Adrenal gland (tissue), 12 donors: Measurements from ENCODE around the gene NUTM1. TPM values are rescaled to one million over a fixed set of nuclear protein-coding genes. Genes with fewer than 3 reads are reported as not detected.

Experiments
- DNase-seq, 7 donors: peaks; one replicate each; pipeline ENCODE4 v3.0.0-alpha.2; 2019 to 2020
- H3K27ac ChIP-seq, 5 donors: fragments of 200-600 bp; sonication (generic) in 4 of 5; 1 replicate in 3 of 5; 2 replicates in 2 of 5; pipeline versions ENCODE4 v1.5.1 to v1.8.0; 2016 to 2020; ENCODE audit warnings: mild to moderate bottlenecking in 1 of 5
- H3K27me3 ChIP-seq: fragments of 200-600 bp; 2 replicates; pipeline ENCODE4 v1.8.0; 2021
- H3K36me3 ChIP-seq, 2 donors: fragments of 200-600 bp; replicated peaks in 1 of 2; 1 replicate in 1 of 2; 2 replicates in 1 of 2; pipeline versions ENCODE4 v1.5.1 to v1.8.0; 2018 to 2022
- H3K4me1 ChIP-seq, 2 donors: fragments of 200-600 bp; replicated peaks in 1 of 2; 1 replicate in 1 of 2; 2 replicates in 1 of 2; pipeline versions ENCODE4 v1.5.1 to v1.8.0; 2018 to 2021
- H3K4me3 ChIP-seq, 4 donors: fragments of 200-600 bp; sonication (generic) in 3 of 4; one replicate each; pipeline ENCODE4 v1.5.1; 2016 to 2018
- H3K9me3 ChIP-seq, 3 donors: fragments of 200-600 bp; sonication (generic) in 1 of 3; replicated peaks in 1 of 3; 1 replicate in 2 of 3; 2 replicates in 1 of 3; pipeline versions ENCODE4 v1.5.1 to v1.8.0; 2016 to 2021
- CTCF ChIP-seq, 6 experiments: fragments of 450-650 bp in 4 of 6; fragments of 200-600 bp in 2 of 6; sonication (generic) in 1 of 6; IDR thresholded peaks; 1 replicate in 5 of 6; 2 replicates in 1 of 6; pipeline versions ENCODE4 v1.5.1 to v1.8.0; 2016 to 2021; ENCODE audit warnings: antibody characterized with exemption in 6 of 6, mild to moderate bottlenecking in 2 of 6, moderate library complexity in 1 of 6
- POLR2A ChIP-seq, 2 donors: fragments of 450-650 bp; IDR thresholded peaks; one replicate each; pipeline ENCODE4 v1.6.1; 2017; ENCODE audit warnings: antibody characterized with exemption in 2 of 2, mild to moderate bottlenecking in 2 of 2, moderate library complexity in 1 of 2
- WGBS, 4 donors: extraction: QIAGEN DNeasy Blood & Tissue Kit in 2 of 4; methylation state at CpG; one replicate each; pipeline versions ENCODE4 v1.1.5 to v1.1.7; 2013 to 2017; 5-methylcytosine and 5-hydroxymethylcytosine counted together
- intact Hi-C, 2 donors: fragments of 100-400 bp; cut with DNase I; formaldehyde crosslinking; loops; one replicate each; pipeline versions ENCODE4 v1.14.1 to v1.15.0; 2022 to 2023
- polyA plus RNA-seq, 3 donors: library from polyadenylated mRNA; stranded (reverse); fragments of 200-250 nt in 2 of 3; fragments of 350-450 nt in 1 of 3; fragmentation: Illumina TruSeq in 1 of 3; extraction: RNeasy Lipid Tissue Mini Kit (QIAGEN cat#74804) in 1 of 3; gene quantifications; one replicate each; pipeline ENCODE4 v1.2.3, GENCODE V29; 2013 to 2014
- total RNA-seq, 9 donors: library from RNA; depleted of rRNA in 4 of 9; stranded (reverse); fragments of >200 nt in 4 of 9; fragments of 120-200 nt in 1 of 9; fragmentation: NEBNext Ultra II Directional in 1 of 9; extraction: Animal tissue kit (Norgen Biotek cat#: 25700) in 1 of 9; gene quantifications; one replicate each; pipeline versions ENCODE4 v1.1.0 to v1.2.4, GENCODE V29; 2013 to 2023
- donor health status: healthy with polysubstance abuse.
- donor health status: Bipolar disorder and iron deficiency.
- donor health status: DM: yes; HTN: yes; CAD: no.
- donor health status: DM: no; HTN: no; CAD: no.
- donor health status: DM: no; HTN: no; CAD: no.
- donor health status: DM: yes; HTN: yes; CAD: no.

Gene NUTM1
- total and polyA plus RNA-seq, 12 donors, result 0.05 to 0.22 TPM; not detected in 10

- WGBS, 4 donors, result 43 to 55% (median 50%) methylated on average over 5 of the region's 5 CpGs
- Histone ChIP-seq H3K27me3 (no peaks in the 10 kb centered on the region), H3K4me1 (peaks cover 0 to 5% of the 10 kb centered on the region in 2 donors), H3K36me3 (no peaks in the 10 kb centered on the region), H3K9me3 (no peaks in the 10 kb centered on the region), H3K4me3 (peak overlapping the region in 2 of 4 donors; percentile 89 to 94), H3K27ac (peak overlapping the region in 1 of 5 donors; percentile 93)
- DNase-seq, result no peak
- TF ChIP-seq CTCF (IDR thresholded peaks at IDR 0.05) (no peak), POLR2A (IDR thresholded peaks at IDR 0.05) (no peak)
- intact Hi-C loops, result loop anchor here (10.0 kb wide), 3 partner anchors 121 to 301 kb away; no protein-coding TSS in a partner anchor
Measured at GRCh38 chr15:34365836-34366235, 22.7 kb downstream of the NUTM1 start.

GRCh38 chr15:34366271-34367065, 23.4 kb downstream of the NUTM1 start:
- 0 to 1% (median 0%) methylated on average over 24 to 37 of the region's 37 CpGs for WGBS, 4 donors
- Histone ChIP-seq H3K27ac (peak overlapping the region in 1 of 5 donors; percentile 93), H3K9me3 (no peaks in the 10 kb centered on the region), H3K4me3 (peak overlapping the region; percentile 11 to 94 (median 80)), H3K4me1 (peaks cover 0 to 5% of the 10 kb centered on the region in 2 donors), H3K27me3 (no peaks in the 10 kb centered on the region), H3K36me3 (no peaks in the 10 kb centered on the region)
- intact Hi-C loops, result loop anchor here (10.0 kb wide), 3 partner anchors 122 to 302 kb away; no protein-coding TSS in a partner anchor
- TF ChIP-seq POLR2A (IDR thresholded peaks at IDR 0.05) (no peak), CTCF (IDR thresholded peaks at IDR 0.05) (no peak)
- peak; percentile 36 to 60 (median 44) for DNase-seq

DNA sequence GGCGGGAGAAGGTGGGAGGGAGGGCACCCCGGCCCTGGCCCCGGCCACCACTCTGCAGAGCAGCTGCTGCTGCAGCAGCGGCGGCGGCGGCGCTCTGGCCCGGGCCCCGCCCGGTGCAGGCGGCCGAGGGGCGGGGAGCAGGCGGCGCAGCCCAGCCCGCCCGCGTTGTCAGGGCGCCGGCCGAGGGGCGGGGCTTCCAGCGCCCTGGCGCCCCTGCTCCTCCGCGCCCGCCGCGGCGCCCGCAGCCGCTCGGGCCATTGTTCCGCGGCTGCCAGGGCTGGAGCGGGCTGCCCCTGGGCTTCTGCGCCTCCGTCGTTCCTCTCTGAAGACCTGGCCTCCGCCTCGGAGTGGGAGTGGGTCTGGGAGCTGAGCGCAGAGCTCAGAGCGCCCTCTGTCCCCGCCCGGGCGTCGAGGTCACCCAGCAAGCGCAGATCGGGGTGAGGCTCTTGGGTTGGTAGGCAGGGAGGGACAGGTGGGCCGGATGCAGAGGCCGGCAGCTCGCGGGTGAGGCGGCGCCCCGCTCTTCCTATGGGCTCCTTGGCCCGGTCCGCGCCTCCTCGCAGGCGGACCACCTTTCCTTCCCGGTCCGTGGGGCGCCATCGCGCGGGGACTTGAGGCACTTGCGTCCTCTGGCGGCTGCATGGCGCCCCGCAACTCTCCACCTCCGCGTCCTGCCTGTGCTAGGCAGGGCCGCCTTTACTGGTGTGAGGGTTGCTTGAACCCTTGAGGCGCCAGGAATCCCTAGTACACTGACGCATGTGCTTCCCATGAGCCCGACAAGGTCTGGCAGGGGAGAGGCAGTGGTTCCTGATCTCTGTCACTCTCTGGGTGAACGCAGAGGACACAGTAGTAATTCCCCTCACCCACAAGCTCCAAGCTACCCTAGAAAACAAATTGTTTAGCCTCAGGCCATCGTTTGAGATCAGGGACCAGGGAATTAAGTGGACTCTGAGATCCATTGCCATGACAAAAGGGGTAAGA, 24.3 kb downstream of the NUTM1 start, which contains the start of gene LPCAT4:
LPCAT4 (minus strand) TSS at position 96 of the 981 bp plus-strand sequence. CDS start 96 bp downstream, outside the sequence.
- intact Hi-C loops, result loop anchor here (10.0 kb wide), 3 partner anchors 123 to 303 kb away; no protein-coding TSS in a partner anchor
- peaks cover 0 to 5% of the 10 kb centered on the region in 2 donors for H3K4me1 ChIP-seq
- no peaks in the 10 kb centered on the region for H3K9me3 ChIP-seq
- H3K27ac ChIP-seq, result peak within 1 kb of the TSS; percentile 73 to 95 (median 92)
- peak within 1 kb of the TSS; percentile 72 to 94 (median 82) for H3K4me3 ChIP-seq
- DNase-seq, result peak; percentile 83 to 93 (median 88)
- TF ChIP-seq POLR2A (IDR thresholded peaks at IDR 0.05) (peak; percentile 47 to 62), CTCF (IDR thresholded peaks at IDR 0.05) (peak; percentile 85 to 97 (median 94))
- no peaks in the 10 kb centered on the region for H3K27me3 ChIP-seq
- 0 to 1% (median 0%) methylated on average over 11 to 80 of the region's 80 CpGs for WGBS, 4 donors
- no peaks in the 10 kb centered on the region for H3K36me3 ChIP-seq
